HL-60/S4 treated with phorbol 12-myristate 13-acetate at 8.2 ng/mL for 4 days and 3 days (cell line): ENCODE results near the gene PID1.

ENCODE experiments used
- in situ Hi-C: fragments of 300-500 bp; cut with MboI; formaldehyde crosslinking; loops from 2 replicates; pipeline ENCODE4 v1.15.0; 2022; ENCODE audit warnings: low sequenced_read_pairs

Gene PID1

GRCh38 chr2:229173825-229174359, 97.2 kb downstream of the PID1 start:
- in situ Hi-C loops: no loop called here

GRCh38 chr2:229170916-229171315, 100.2 kb downstream of the PID1 start:
- in situ Hi-C loops: no loop called here

GRCh38 chr2:229170171-229170570, 100.9 kb downstream of the PID1 start:
- in situ Hi-C loops: no loop called here

DNA sequence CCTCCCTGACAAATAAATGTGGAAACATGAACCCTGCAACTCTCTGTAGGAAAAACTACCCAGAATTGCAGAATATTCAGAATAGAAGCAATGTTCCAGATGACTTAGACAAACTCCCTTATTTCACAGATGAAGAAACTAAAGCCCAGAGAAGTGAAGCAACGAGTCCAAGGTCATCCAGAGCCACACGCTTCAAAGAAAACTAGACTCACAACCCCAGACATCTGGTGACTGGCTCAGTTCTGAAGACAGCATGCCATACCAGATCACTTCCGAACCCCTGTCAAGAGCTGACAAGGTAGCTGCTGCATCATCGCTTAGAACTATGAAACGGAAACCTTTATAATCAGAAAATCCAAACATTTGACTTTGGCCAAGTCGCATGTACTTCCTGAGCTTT, 101.3 kb downstream of the PID1 start:
- in situ Hi-C loops: no loop called here

- in situ Hi-C loops: no loop called here
Measured at GRCh38 chr2:229164545-229165249, 106.4 kb downstream of the PID1 start.

GRCh38 chr2:229163893-229164292, 107.2 kb downstream of the PID1 start:
- in situ Hi-C loops: no loop called here

- in situ Hi-C loops: no loop called here
Measured at GRCh38 chr2:229162015-229162414, 109.1 kb downstream of the PID1 start.

DNA sequence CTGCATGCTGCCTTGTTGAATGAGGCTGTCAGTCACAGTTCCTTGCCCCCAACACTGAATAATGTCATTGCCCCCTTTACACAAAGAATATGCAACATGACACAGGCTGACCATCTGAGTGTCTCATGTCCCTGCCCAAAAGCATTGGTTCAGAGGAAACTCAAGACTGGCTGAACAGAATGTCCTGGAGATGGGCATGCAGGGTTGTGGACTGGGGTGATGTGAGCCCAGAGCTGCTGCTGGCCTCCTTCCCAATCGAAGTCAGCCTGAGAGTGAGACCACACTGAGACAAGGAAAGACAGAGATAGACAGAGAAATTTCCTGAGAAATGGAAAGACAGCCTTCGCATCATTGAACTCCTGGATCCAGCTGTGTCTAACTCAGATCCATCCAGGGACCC, 110.1 kb downstream of the PID1 start:
- in situ Hi-C loops: no loop called here

- in situ Hi-C loops: no loop called here
Measured at GRCh38 chr2:229160180-229160579, 110.9 kb downstream of the PID1 start.

DNA sequence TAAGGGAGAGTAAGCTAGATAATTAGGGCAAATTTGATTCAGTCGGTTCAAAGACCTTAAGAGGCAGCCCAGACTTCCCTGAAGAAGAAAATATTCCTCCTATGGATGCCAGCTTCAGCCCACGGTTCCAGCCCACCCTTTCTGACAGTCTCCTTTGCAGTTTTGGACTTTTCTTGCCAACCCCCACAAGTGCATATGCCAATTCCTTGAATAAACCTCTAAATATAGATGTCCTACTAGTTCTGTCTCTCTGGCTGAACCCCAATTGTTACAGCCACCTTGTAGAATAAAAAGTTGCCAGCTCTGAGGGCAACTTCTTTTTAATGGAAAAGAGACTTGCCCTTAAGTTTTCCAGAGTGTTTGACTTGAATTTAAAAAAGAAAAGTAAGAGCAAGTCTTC, 111.7 kb downstream of the PID1 start:
- in situ Hi-C loops: no loop called here

DNA sequence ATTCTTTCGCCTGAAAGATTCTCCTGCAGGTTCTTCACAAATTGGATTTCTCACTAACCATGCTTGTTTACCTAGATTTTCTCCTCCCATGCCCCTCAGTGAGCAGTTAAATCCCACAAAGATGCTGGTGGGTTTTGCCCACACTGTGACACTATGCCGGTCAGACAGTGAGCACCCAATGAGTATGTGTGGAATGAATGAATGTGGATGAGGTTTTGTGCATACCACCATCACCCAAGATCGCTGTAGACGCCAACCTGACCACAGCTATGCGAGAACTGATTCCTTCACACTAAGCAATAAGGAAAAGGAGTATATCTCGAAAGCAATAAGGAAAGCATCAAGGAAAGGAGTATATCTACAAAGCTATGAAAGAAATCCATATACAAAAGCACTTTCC, 116.7 kb downstream of the PID1 start:
- in situ Hi-C loops: no loop called here

DNA sequence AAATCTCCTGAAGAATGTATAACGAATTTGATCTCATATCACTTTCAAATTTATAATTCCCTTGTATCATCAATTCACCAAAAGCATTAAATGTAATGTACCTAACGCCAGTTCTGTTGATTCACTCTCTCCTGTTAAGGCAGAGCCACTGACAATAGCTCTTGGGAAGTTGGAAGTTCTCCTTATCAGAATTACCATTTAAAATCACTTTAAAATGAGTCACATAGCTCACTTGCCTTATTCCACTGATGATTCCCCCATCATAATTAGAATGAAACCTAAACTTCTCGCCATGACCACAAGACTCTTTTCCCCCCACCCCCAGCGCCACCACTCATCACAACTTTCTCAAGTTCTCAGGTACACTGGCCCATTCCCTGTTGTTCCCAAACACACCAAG, 117.1 kb downstream of the PID1 start:
- in situ Hi-C loops: no loop called here

- in situ Hi-C loops: no loop called here
Measured at GRCh38 chr2:229153267-229153666, 117.8 kb downstream of the PID1 start.

DNA sequence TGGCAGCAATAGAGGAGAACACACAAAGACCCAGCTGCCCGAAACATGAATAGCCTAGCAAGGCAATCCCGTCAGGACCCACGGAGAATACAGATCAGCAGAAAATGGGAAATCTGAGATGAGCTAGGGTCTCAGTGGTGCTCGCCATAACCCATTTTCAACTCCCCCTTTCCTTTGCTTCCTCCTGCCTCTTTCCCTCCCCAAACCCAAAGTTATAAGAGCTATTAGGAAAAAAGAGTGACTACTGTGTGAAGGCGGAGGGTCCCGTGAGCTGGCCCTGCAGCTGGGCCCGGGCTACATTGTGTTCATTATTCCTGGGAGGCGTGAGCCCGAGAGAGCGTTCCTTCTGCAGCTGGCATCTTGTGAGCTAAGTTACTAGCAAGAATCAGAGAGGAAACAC, 118.4 kb downstream of the PID1 start:
- in situ Hi-C loops: no loop called here

- in situ Hi-C loops: no loop called here
Measured at GRCh38 chr2:229150317-229150716, 120.8 kb downstream of the PID1 start.

- in situ Hi-C loops: no loop called here
Measured at GRCh38 chr2:229141424-229142025, 129.6 kb downstream of the PID1 start.

- in situ Hi-C loops: no loop called here
Measured at GRCh38 chr2:229137639-229138038, 133.4 kb downstream of the PID1 start.

DNA sequence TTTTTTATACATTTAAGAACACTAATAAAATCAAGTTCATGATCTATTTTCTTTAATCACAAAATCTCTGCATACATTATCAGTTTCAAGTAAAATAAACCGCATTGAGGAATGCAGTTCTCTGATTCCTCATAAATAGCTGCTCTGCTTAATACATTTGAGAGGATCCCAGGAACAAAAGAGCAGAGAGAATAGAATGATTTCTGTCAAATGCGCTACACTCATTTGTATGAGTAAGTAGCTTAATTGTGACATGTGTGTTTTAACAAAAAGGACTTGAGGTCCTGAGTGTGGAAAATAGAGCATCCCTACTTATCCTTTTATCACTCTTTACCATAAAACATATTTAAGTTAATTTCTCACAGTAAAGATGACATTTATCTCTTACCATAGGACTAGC, 134.0 kb downstream of the PID1 start:
- in situ Hi-C loops: no loop called here

DNA sequence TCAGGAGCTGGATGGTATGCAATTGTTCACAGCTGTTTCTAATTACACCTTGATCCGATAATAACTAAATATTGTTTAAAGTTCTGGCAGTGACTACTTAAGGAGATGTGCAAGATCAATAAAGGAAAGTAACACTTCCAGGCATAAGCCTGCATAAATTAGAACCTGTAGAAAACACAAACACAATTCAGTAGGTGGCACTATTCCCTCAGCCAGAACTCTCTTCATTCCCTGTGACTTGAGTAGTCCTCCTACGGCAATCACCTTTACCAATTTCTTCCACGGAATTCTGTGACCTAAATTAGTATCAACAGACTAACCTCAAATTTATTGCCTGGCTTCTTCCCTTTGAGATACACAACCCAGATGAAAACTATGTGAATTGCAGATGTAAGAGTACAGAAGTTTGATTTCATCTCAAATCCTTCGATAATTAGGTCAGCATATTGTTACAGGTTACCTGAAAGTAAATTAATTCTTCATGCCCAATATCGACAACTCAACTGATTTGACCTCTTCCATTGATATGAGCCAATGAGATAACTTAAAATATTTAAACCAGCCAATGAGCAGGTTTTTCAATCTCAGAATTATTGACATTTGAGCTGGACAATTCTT, 137.8 kb downstream of the PID1 start:
- in situ Hi-C loops: no loop called here

- in situ Hi-C loops: no loop called here
Measured at GRCh38 chr2:229132236-229132635, 138.9 kb downstream of the PID1 start.

DNA sequence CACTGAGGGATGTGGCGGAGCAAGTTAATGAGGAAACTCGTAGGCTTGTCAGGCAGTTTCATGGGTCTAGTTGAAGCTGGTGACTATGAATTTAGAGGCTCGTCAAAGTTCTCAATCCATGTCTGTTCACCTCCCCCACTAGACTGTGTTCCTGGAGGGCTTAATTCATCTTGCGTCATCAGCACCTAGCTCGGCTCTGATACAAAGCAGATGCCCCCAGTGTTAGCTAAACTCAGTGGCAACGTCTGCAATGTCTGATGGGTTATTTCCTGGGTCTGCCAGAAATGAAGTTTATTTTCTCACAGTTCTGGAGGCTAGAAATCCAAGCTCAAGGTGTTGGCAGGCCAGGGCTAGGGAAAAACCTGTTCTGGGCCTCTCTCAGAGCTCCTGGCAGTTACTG, 140.6 kb downstream of the PID1 start:
- in situ Hi-C loops: no loop called here

DNA sequence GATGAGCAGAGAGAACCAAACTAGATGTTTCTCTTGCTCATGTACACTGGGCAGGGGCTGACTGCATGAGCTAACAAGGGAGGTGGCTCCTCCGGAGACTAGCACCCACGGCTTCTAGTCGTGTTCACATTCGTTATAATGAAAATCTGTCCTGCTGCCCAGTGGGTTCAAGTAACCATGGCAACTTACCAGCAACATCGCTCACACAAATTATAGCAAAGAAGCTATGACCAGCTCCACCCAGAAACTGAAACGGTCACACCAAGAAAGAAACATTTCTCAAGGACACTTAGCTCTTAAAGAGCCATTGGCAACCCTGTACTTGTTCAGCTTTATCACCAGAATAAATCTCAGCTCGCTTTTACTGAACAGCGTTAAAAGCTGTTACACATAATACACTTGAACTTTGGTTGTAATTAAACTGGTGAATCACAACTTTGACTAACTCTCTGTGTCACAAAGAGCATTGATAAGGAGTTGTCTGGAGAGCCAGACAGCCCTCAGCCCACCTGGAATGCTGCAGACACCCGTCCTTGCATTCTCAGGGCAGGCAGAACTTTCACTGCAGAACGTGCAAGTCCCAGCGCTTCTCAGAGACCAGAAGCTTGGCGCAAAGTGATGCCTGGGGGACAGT, 141.2 kb downstream of the PID1 start:
- in situ Hi-C loops: no loop called here
